ENCODE results near the gene FPR3.
"Not testable (repeated sequence)": the region's sequence is repeated elsewhere in the genome, so short reads cannot be mapped to it uniquely, and the experiment has no call there.

Gene FPR3

GRCh38 chr19:51771376-51772130 is 23.4 kb upstream of the FPR3 start:
- DNase-seq (ENCODE audit: low read depth) = no peak
- in situ Hi-C loops (cut with HindIII; ENCODE audit: low sequenced_read_pairs) = no loop called here
- TF ChIP-seq, protein P1, sequence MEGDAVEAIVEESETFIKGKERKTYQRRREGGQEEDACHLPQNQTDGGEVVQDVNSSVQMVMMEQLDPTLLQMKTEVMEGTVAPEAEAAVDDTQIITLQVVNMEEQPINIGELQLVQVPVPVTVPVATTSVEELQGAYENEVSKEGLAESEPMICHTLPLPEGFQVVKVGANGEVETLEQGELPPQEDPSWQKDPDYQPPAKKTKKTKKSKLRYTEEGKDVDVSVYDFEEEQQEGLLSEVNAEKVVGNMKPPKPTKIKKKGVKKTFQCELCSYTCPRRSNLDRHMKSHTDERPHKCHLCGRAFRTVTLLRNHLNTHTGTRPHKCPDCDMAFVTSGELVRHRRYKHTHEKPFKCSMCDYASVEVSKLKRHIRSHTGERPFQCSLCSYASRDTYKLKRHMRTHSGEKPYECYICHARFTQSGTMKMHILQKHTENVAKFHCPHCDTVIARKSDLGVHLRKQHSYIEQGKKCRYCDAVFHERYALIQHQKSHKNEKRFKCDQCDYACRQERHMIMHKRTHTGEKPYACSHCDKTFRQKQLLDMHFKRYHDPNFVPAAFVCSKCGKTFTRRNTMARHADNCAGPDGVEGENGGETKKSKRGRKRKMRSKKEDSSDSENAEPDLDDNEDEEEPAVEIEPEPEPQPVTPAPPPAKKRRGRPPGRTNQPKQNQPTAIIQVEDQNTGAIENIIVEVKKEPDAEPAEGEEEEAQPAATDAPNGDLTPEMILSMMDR (IDR thresholded peaks at IDR 0.05; ENCODE audit: low read depth, low read length, missing control alignments) = no peak
- H3K4me3 ChIP-seq (ENCODE audit: low read depth, low read length) = no peak overlapping the region

DNA sequence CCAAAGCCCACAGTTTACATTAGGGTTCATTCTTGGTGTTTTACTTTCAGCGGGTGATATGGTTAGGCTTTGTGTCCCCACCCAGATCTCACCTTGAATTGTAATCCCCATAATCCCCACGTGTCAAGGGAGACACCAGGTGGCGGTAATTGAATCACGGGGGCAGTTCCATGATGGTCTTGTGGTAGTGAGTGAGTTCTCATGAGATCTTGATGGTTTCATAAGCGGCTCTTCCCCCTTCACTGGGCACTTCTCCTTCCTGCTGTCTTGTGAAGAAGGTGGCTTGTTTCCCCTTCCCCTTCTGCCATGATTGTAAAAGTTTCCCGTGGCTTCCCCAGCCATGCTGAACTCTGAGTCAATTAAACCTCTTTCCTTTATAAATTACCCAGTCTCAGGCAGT is 22.0 kb upstream of the FPR3 start:
- no peak for DNase-seq (ENCODE audit: low read depth)
- in situ Hi-C loops (cut with HindIII; ENCODE audit: low sequenced_read_pairs) = no loop called here
- H3K4me3 ChIP-seq (ENCODE audit: low read depth, low read length) = no peak overlapping the region
- TF ChIP-seq, protein P1 (IDR thresholded peaks at IDR 0.05; ENCODE audit: low read depth, low read length, missing control alignments) = no peak

DNA sequence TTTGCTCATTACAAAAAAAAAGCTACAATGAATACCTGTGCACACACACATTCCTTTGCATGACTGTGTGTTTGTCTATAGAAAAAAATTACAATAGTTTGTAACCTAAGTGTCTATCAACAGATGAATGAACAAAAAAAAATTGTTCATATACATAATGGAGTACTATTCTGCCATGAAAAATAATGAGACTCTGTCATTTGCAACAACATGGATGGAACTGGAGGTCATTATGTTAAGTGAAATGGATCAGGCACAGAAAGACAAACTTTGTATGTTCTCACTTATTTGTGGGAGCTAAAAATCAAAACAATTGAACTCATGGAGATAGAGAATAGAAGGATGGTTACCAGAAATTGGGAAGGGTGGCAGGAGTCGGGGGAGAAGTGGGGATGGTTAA is 18.4 kb upstream of the FPR3 start:
- in situ Hi-C loops (cut with HindIII; ENCODE audit: low sequenced_read_pairs); H3K4me3 ChIP-seq (ENCODE audit: low read depth, low read length); DNase-seq (ENCODE audit: low read depth): not testable (repeated sequence)

DNA sequence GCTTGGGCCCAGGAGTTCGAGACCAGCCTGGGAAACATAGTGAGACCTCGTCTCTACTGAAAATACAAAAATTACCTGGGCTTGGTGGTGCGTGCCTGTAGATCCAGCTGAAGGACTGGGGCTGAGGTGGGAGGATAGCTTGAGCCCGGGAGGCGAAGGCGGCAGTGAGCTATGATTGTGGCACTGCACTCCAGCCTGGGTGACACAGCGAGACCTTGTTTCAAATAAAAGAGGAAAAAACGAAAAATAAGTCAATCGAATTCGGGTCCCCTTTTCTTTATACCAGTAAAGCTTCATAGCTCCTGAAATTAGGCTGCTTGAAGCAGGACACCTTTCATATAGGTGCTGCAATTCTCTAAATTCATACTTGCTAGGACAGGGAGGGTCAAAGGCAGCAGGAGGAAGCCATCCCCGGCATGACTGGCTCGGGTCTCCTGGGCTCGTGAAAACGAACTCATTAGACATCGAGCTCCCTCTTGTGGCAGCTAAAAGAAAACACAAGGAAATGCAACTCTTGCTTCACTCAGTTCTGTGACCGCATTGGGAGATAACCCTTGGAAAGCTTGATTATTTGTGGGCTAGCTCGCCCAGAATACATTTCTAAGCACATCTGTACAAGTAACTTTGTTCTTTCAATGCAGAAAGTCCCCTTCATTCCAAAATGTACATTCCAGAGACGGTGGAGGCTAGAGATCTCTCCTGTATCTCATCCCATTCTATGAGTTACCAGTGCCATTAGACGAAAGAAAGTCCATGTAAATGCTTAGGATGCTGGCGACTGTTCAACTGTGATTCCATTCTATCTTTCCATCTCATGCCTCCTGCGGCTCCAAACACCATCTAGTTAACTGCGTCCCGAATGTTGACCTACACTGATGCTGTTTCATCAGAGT is 17.1 kb upstream of the FPR3 start:
- in situ Hi-C loops (cut with HindIII; ENCODE audit: low sequenced_read_pairs) = no loop called here
- peak; percentile 81 for DNase-seq (ENCODE audit: low read depth)
- no peak overlapping the region for H3K4me3 ChIP-seq (ENCODE audit: low read depth, low read length)
- TF ChIP-seq, protein P1 (IDR thresholded peaks at IDR 0.05; ENCODE audit: low read depth, low read length, missing control alignments) = peak; percentile 64

DNA sequence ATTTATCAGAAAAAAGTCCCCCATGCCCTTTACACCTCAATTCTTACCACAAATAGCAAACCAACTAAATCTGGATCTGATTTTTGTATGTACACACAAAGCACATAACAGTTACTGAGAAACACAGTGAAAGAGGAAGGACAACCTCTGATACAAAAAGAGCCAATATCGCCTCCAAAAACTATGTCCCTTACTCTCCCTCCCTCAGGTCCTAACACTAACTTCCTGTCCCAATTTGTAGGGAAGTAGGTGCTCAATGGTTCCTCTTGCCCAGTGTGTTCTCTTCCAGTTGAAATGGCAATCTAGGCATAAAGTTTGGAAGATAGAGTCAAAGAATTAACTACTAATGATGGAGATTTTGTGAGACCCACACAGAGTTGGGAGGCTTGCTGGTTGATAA is 15.8 kb upstream of the FPR3 start:
- no peak overlapping the region for H3K4me3 ChIP-seq (ENCODE audit: low read depth, low read length)
- TF ChIP-seq, protein P1 (IDR thresholded peaks at IDR 0.05; ENCODE audit: low read depth, low read length, missing control alignments) = no peak
- DNase-seq (ENCODE audit: low read depth) = no peak

GRCh38 chr19:51779703-51780102 is 15.3 kb upstream of the FPR3 start:
- in situ Hi-C loops (cut with HindIII; ENCODE audit: low sequenced_read_pairs) = no loop called here
- DNase-seq (ENCODE audit: low read depth) = no peak
- H3K4me3 ChIP-seq (ENCODE audit: low read depth, low read length) = no peak overlapping the region
- TF ChIP-seq, protein P1 (IDR thresholded peaks at IDR 0.05; ENCODE audit: low read depth, low read length, missing control alignments) = no peak

More for the DNA sequence above, 15.8 kb upstream of the FPR3 start:
- in situ Hi-C loops (cut with HindIII; ENCODE audit: low sequenced_read_pairs) = no loop called here

- DNase-seq (ENCODE audit: low read depth) = no peak
- no peak overlapping the region for H3K4me3 ChIP-seq (ENCODE audit: low read depth, low read length)
- in situ Hi-C loops (cut with HindIII; ENCODE audit: low sequenced_read_pairs) = no loop called here
- TF ChIP-seq, protein P1 (IDR thresholded peaks at IDR 0.05; ENCODE audit: low read depth, low read length, missing control alignments) = no peak
Observed at GRCh38 chr19:51780270-51780669, 14.7 kb upstream of the FPR3 start.
